Chondrocyte (in vitro differentiated cells): ENCODE results near the gene DACT3. TPM values are rescaled to one million over a fixed set of nuclear protein-coding genes. Genes with fewer than 3 reads are reported as not detected.
"Not testable (repeated sequence)": the region's sequence is repeated elsewhere in the genome, so short reads cannot be mapped to it uniquely, and the experiment has no call there.

Experiments
- DNase-seq: peaks from one replicate; pipeline ENCODE4 v3.0.0; 2021; ENCODE audit warnings: mixed read lengths, low spot score
- H3K27ac Mint-ChIP-seq: one replicate; pipeline ENCODE4 v1.8.0; 2021; ENCODE audit warnings: mild to moderate bottlenecking, moderate library complexity, mixed read lengths; ENCODE audit not compliant: unreplicated experiment
- H3K27me3 Mint-ChIP-seq: 2 replicates; pipeline ENCODE4 v1.8.0; 2021; ENCODE audit warnings: low read depth, mixed read lengths
- H3K36me3 Mint-ChIP-seq: 2 replicates; pipeline ENCODE4 v1.8.0; 2021; ENCODE audit warnings: low read depth, mixed read lengths
- H3K4me1 Mint-ChIP-seq: 2 replicates; pipeline ENCODE4 v1.8.0; 2021; ENCODE audit warnings: low read depth, mild to moderate bottlenecking, mixed read lengths
- H3K4me3 Mint-ChIP-seq: one replicate; pipeline ENCODE4 v1.8.0; 2021; ENCODE audit warnings: mild to moderate bottlenecking, moderate library complexity, mixed read lengths; ENCODE audit not compliant: unreplicated experiment
- H3K9me3 Mint-ChIP-seq: 2 replicates; pipeline ENCODE4 v1.8.0; 2021; ENCODE audit warnings: low read depth, mixed read lengths
- CTCF ChIP-seq: fragments of 200-600 bp; sonication (generic); IDR thresholded peaks from 2 replicates; pipeline ENCODE4 v1.5.0; 2021; ENCODE audit warnings: antibody characterized with exemption, mild to moderate bottlenecking, moderate library complexity
- total RNA-seq: library from RNA; stranded (reverse); gene quantifications from 3 replicates; pipeline ENCODE4 v1.2.1, GENCODE V29; 2021

DACT3 gene
- total RNA-seq, 1 donor from 2014 or later: 18.5 TPM

- H3K27me3 Mint-ChIP-seq: peaks cover 2% of the 10 kb centered on the region
- H3K36me3 Mint-ChIP-seq: no peaks in the 10 kb centered on the region
- H3K9me3 Mint-ChIP-seq: no peaks in the 10 kb centered on the region
- H3K27ac Mint-ChIP-seq: no peak overlapping the region
- no peak for DNase-seq
- peaks cover 23% of the 10 kb centered on the region for H3K4me1 Mint-ChIP-seq
- H3K4me3 Mint-ChIP-seq: no peak overlapping the region
- no peak for TF ChIP-seq CTCF
Measured at GRCh38 chr19:46630586-46631205, 30.3 kb downstream of the DACT3 start.

GRCh38 chr19:46629546-46630025, 31.4 kb downstream of the DACT3 start:
- DNase-seq: no peak
- H3K4me1 Mint-ChIP-seq: peaks cover 34% of the 10 kb centered on the region
- H3K36me3 Mint-ChIP-seq: no peaks in the 10 kb centered on the region
- no peaks in the 10 kb centered on the region for H3K27me3 Mint-ChIP-seq
- H3K4me3 Mint-ChIP-seq: no peak overlapping the region
- no peaks in the 10 kb centered on the region for H3K9me3 Mint-ChIP-seq
- H3K27ac Mint-ChIP-seq: no peak overlapping the region
- TF ChIP-seq CTCF: no peak

- H3K27me3 Mint-ChIP-seq, DNase-seq, H3K36me3 Mint-ChIP-seq, H3K27ac Mint-ChIP-seq, H3K4me3 Mint-ChIP-seq, H3K9me3 Mint-ChIP-seq: not testable (repeated sequence)
- H3K4me1 Mint-ChIP-seq: peaks cover 39% of the 10 kb centered on the region
Measured at GRCh38 chr19:46628970-46629369, 32.0 kb downstream of the DACT3 start.

GRCh38 chr19:46626446-46626845, 34.5 kb downstream of the DACT3 start:
- Mint-ChIP-seq H3K27ac (no peak overlapping the region), H3K27me3 (no peaks in the 10 kb centered on the region), H3K4me3 (no peak overlapping the region), H3K4me1 (peaks cover 35% of the 10 kb centered on the region), H3K9me3 (no peaks in the 10 kb centered on the region), H3K36me3 (no peaks in the 10 kb centered on the region)
- no peak for DNase-seq
- TF ChIP-seq CTCF: no peak

- H3K4me3 Mint-ChIP-seq: no peak overlapping the region
- H3K27me3 Mint-ChIP-seq: no peaks in the 10 kb centered on the region
- peaks cover 37% of the 10 kb centered on the region for H3K4me1 Mint-ChIP-seq
- H3K27ac Mint-ChIP-seq: peak overlapping the region; percentile 96
- no peaks in the 10 kb centered on the region for H3K9me3 Mint-ChIP-seq
- no peaks in the 10 kb centered on the region for H3K36me3 Mint-ChIP-seq
- DNase-seq: no peak
- TF ChIP-seq CTCF: no peak
Measured at GRCh38 chr19:46625731-46626130, 35.3 kb downstream of the DACT3 start.
